HG02870 (cell line): ENCODE results near the gene TAF4.

Experiments
- ATAC-seq: cut with Tn5 transposase; IDR thresholded peaks from one replicate; pipeline ENCODE4 v1.9.1; 2021; ENCODE audit warnings: mild to moderate bottlenecking, moderate library complexity; ENCODE audit not compliant: unreplicated experiment

The TAF4 gene

DNA sequence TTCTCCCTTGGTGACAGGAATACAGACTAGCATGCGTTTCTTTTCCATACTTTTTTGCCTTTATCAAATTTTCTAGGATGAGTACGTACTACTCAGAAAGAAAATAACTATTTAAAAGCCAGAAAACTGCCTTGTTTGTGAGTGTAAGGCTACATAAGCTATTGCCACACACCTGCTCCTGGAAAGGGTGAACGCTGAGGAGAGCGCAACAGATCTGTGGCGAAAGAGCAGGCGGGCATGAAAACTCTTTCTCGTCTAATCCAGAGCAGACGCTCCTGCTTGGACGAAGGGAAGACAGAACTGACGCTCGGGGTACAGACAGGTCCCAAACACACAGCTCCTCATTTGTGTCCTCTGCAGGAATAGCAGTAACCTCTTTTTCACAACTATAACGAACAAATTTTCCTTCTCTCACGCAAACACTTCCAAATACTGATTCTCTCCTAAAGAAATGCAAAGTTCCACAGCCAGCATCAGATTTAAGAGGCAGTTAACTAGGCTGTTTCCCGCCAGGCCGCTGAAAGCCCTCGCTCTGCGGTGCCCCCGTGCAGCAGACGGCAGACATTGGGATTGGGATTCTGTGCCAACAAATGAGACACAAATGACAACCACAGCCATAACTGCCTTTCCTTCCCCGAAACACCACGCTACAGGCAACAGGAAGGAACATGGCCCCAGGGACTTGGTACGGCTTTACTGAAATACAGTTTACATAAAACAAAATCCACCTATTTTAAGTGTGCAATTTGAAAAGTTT is 20.0 kb downstream of the TAF4 start:
- no peak for ATAC-seq

DNA sequence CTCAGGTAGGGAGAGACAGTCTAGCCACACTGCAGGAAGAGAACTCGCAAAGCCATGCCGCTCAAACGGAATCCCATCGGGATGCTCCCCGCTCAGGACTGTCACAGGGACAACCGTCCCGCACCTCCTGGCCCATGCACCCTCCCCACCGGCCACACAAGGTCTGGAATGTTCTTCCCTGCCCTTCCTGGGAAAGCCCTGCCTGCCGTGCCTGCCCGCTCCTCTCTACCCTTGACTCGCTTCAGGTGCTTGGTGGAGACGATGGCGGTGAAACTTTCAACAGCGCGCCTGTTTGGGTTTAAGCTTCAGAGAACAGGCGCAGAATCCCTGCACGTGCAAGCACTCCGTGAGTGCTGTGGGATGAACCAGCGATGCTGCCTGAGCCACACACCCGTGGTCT is 20.6 kb downstream of the TAF4 start:
- no peak for ATAC-seq

DNA sequence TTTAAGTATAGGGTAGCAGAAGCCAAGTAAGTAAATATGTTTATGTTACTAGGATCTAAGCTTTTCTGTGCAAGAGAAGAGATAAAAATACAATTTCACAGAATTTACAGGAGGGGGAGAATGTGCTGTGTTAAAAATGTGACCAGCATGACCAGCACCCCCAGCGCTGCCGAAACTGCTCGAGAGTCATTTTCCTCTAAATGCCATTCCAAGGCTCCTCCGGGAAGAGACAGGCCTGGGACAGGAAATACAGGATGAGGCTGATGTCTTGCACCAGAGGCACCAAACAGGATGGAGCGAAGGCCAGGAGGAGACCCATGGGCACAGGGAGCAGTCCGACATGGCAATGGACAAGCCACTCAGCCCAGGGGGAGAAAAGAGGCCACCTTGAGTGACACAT is 21.1 kb downstream of the TAF4 start:
- ATAC-seq = no peak

DNA sequence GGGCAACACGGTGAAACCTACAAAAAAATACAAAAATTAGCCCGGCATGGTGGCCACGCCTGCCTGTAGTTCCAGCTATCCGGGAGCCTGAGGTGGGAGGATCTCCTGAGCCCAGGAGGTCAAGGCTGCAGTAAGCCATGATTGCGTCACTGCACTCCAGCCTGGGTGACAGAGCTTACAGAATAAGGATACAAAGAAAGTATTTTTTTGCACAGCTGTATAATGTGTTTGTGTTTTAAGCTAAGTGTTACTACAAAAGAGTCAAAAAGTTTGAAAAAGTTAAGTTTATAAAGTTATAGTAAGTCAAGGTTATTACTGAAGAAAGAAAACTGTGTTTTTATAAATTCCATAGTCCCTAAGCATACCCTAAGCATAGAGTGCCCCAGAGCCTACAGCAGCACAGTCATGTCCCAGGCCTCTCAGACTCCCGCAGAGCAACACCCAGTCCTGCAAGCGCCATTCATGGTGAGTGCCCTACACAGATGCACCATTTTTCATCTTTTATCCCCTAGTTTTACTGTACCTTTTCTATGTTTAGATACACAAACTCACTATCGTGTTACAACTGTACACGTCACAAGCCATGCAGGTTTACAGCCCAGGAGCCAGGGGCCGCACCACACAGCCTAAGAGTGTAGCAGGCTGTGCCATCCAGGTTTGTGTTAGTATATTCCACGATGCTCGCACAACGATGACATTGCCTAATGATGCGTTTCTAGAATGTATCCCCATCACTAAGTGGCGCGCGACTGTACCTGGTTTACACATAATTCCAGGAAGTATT is 22.4 kb downstream of the TAF4 start:
- ATAC-seq = no peak

DNA sequence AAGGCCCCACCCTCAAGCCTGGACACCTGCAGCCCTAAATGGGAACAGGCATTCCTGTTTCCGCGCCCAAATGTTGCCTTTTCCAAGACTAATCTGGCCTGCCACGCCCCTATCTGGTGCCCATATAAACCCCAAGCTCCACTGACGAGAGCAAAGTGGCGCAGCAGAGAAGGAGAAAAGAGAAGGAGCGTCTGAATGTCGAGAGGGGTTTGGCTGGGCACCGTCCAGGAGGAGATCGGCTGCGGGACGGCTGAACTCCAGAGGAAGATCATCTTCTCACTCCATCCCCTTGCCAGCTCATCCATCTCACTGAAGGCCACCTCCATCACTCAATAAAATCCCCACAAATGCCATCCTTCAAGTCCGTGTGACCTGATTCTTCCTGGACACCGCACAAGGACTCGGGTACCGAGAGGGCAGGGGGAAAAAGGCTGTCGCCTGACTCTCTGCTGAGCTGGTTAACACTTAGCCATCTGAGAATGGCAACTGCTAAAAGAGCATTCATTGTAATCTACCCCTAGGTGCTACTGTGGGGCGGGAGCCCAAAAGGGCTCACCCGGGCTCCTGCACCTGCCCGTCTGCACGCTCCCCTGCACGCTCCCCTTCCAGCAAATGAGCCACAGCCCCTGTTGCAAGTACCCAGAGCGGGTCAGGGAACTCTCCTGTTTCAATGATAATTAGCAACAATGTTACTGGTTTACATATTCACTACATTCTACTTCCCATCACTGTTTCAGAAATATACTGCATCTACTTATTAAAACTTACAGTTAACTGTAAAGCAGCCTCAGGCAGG is 23.5 kb downstream of the TAF4 start:
- no peak for ATAC-seq

DNA sequence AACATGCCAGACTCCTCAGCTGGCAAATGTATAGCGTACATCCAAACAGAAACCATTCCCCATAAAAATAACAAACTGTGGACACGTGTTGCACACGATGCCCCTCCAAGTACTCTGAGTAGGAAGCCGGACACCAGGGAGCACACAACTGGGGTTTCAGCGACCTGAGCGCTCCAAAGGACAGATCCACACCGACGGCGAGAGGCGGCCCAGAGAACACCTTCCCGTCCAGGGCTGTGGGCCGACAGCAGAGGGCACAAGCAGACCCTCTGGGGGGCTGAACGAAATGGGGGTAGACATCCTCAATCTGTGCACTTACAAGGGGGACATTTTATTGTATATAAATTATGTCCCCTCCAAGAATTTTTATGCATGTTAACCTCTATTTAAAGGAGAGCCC is 24.7 kb downstream of the TAF4 start:
- ATAC-seq = no peak

DNA sequence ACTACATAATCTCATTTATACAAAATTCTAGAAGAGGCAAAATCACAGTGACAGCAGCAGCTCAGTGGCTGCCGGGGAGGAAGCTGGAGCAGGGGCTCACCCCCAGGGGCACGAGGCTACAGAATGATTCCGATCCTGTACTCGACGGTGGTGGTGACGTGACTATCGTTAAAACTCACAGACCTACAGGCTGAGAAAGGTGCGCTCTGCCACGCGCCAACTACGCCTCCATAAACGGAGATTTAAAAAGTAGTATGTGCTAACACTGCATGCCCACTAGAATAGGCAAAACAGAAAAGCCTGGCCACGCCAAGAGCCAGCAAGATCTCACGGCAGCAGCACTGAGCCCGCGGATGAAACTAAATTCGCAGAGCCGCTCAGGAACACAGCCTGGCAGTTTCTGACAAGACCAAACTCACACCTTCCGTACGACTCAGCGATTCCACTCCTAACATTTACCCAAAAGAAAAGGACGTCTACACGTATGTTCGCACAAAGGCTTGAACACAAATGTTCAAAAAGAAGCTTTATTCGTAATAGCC is 25.2 kb downstream of the TAF4 start:
- no peak for ATAC-seq

DNA sequence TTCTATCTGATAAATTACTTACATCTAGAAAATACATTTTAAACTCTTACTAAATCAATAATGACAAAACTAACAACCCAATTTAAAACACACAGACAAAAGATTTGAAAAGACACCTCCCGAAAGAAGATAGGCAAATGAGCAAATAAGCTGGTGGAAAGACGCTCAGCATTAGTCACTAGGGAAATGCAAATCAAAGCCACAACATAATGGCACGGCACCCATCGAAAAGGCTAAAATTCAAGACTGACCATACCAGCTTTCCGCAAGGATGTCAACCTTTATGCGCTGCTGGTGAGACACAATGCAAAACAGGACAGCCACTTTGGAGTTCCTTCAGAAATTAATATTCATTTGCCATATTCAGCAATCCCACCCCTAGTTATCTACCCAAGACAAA is 25.9 kb downstream of the TAF4 start:
- no peak for ATAC-seq

DNA sequence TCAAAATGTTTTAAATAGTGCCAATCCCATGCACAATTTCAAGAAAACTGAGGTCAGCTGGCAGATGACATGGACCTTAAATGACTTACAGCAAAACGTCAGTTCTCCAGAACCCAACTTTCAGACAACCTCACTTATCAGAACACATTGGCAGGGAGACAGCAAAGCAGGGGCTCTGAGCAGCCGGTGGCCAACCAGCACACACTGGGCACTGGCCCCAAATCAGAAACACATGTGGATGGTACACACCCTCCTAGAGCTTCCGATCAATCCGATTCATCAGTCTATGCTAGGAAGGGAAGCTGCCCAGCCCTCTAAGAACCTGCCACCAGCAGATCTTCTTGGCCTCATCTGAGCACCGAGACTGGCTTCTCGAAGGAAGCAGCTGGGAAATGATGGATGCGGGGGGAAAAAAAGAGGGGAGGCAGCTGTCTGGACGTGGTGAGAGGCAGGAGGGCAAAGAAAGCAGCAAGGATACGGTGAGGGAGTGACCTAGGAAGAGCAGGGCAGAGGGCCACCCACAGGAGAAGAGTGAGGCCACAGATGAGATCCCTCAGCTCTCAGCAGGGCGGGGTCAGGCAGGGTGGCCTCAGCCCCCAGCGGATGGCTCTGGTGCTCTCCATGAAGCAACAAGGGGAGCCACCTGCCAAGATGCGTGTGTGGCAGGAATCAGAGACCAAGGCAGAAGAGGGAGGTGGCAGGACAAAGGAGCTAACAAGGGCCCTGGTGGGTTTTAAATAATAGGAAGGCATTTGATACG is 32.9 kb downstream of the TAF4 start:
- no peak for ATAC-seq

DNA sequence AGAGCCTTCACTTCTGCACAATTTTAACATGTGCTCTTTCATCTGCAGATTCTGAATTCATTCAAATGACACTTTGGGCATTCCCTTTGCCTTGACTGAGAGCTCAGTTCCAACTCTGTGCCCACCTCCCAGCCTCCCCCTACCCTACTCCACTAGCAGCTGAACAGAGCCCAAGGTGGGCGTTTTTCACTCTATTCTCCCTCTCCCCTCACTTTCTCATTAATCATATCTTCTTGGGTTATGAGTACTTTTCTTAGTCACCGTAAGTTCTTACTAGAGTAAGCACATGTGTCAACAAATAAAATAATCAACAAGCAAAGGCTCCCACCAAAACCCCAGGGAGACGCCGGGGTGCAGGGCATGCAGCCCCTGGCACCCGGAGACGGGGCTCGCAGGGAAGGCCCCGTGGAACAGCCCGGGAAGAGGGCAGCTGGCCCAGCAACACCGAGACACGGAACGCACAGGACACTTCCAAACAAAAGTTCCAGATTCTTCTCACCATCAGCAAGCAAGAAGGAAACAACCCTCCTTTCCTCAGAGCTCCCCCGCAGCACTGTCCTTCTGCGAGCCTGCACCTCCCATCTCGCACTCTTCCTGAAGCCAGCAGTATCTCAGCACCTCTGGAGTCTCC is 34.1 kb downstream of the TAF4 start:
- no peak for ATAC-seq

DNA sequence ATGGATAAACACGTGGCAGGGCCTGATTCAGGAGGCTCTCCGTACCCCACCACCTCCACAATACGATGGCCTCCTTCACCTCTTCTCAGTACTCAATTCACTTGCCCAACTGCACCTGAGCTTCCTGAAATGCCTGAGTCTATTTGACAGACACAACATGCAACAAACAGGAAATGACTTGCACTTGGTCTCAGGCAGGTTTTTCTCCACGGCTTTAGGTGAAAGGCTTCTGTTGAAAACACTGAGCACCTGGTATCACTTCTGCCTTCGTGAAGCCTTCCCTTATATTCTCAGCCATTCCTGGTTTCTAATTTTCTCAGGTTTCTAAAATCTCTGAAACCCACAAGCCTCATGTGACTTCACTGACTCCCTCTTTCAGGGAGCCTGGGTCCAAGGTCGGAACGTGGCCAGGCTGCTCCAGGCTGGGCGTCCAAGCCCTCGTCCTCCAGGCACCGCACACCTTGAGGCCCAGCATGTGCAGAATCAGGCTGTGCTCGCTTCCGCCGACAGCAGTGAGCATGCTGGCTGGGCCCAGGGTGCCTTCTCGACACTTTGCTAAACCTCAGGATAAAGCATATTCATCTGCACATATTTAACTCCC is 34.7 kb downstream of the TAF4 start:
- ATAC-seq = peak; percentile 67

DNA sequence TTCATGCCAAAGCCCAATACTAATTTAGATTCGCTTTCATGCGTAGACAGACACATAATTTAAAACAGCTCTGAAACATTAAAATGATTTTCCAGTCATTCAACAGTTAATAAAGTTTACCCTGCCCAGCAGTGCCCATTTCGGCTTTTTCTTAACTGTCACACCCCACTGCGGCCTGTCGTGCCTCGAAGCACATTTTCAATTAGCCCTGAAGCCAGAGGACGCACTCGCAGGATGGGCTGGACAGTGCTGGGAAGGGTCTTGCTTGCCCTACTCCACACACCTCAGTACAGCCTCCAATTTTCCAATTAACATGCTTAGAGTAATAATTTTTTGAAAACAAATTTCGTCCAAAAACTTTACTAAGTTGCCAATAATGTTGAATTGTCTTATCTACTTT is 35.3 kb downstream of the TAF4 start:
- ATAC-seq = no peak

DNA sequence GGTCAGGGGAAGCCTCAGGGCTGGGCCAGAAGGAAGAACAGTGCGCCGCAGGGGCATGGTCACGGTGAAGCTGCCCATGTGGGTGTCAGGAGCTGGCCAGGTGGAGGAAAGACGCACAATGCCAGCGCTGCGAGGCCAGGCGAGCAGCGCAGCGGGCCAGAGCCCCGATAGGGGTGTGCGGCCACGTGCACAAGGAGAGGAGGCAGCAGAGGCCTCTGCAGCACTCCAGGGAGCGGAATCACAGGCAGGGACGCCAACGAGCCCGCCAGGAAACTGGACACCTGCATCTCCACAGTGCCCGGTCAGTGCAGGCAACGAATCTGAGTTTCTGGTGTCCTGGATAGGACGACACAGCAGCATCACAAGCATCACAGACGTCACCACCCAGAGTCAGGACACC is 35.7 kb downstream of the TAF4 start:
- no peak for ATAC-seq

DNA sequence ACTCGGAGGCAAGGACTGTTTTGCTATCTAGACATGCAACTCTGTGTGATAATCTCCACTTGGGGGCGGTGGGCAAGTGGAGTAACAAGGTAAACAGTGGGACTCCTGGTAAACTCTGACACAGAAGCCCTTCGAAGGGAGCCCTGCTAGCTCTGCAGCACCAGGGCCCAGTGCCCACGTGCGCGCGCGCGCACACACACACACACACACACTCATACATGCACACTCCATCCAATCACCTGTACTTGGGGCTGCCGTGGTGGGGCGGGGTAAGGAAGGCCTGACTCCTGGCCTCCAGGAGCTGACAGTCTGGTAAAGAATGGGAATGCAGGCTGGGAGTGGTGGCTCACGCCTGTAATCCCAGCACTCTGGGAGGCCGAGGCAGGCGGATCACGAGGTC is 36.4 kb downstream of the TAF4 start:
- ATAC-seq = no peak

DNA sequence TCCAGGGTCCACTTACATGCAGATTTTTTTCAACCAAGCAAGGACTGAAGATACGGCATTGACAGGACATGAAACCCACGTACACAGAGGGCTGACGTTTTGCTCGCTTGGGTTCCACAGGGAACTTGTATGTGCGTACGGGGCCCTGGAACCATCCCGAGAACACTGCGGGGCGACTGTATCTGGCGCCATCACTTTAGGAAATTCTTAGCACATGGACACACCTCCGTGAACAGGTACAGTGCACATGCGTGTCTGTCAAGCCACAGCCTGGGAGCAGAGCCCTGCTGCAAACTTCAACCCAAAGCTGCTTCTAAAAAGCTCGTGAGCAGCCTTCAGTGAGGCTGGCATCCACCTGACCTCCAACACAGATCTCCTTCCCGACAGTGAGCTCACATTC is 37.3 kb downstream of the TAF4 start:
- no peak for ATAC-seq

DNA sequence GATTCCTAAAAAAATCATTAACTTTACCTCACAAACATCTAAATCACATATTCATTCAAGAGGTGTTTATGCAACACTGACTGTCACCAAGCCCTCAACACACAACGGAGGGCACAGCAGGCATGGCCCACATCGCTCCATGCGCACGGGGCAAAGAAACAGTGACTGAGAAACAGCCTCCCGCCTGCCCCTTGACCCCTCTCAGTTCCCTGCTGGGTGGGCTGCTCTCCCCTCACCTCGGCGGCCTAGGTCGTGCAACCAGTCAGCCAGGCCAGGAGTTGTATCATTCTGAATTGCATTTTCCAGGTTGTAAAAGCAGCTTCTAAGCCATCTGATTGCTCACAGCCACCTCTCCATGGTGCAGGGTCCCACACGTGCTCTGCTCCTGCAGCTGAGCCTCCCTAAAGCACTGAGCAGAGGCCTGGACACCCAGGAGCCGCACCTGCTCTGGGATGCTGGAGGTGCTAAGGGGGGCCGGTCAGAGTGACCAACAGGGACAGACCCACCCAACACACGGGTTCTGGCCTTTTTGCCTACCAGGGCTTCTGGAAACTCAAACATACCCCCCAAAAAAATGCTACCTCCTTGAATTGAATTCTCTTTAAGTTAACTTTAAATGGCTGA is 37.9 kb downstream of the TAF4 start:
- ATAC-seq = no peak

DNA sequence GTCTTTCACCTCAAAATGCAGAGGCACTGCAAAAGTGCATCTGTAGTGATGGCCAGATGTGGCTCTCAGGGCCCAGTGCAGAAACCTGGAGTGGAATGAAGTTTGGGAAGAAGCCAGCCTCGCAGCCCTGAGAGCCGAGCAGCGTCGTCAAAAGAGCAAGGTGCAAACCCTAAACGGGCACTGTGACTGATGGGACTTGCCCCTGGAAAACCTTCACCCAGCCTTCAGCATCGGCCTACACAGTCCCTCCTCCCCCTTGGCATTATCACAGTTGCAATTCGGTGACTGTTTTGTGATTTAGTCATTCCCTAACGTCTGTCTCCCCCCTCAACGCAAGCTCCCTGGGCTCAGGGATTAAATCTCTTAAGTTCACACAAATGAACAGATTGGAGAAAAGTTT is 38.6 kb downstream of the TAF4 start:
- no peak for ATAC-seq

DNA sequence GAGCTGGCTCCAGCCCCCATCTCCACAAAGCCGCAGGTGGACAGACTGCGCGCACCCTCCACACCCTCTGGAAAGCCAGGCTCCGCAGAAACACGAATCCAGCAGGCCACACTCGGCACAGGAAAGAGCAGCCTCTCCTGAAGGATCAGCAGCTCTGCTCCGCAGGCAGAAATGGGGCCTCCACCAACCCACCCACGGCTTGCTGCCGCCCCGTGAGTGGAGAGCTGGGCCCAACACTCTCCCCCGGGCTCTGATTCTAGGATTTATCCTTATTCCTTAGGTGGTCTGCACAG is 39.2 kb downstream of the TAF4 start:
- no peak for ATAC-seq

DNA sequence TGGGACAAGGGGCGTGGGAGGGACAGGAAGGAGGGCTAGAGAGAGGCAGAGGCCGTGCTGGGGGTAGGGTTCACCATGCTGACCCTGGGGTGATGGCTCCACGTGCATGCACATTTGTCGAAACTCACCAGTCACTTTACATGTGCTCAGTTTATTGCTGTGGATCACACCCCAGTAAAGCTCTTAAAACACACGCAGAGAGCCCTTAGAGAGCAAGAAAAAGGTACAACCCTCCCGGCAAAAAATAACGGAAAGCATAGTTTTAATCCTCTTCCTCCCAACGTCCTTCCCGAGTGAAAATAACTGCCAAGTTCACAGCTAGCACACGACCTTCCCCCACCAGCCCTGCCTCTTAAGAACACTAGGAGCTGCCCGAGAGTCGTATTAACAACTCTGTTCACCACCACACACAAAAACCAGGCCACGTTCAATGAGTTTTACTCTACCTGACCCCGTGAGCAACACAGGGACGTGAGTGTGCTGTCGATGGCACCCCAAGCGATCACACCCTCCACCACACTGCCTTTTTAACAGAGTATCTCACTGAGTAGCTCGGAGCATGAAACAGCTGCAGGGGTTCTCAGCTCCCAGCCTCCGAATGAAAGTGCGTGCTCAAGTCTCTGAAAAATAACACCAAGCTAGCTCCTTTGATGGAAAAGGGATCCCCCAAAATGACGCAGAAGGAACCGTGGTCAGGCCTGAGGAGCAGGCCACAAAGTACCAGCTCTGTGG is 39.7 kb downstream of the TAF4 start:
- no peak for ATAC-seq
